AG10803 (cell line): ENCODE data around the gene SYVN1.
"Not testable (repeated sequence)": the region's sequence is repeated elsewhere in the genome, so short reads cannot be mapped to it uniquely, and the experiment has no call there.

Experiments
- DNase-seq: peaks from one replicate; pipeline ENCODE4 v3.0.0; 2010; ENCODE audit warnings: low read depth
- H3K4me3 ChIP-seq: 2 replicates; pipeline ENCODE4 v1.5.1; 2011; ENCODE audit warnings: mild to moderate bottlenecking, low read length, control low read depth
- TF ChIP-seq, protein P1 (sequence below): conservative IDR thresholded peaks from 2 replicates; pipeline ENCODE4 v1.5.1; 2011; ENCODE audit warnings: mild to moderate bottlenecking, low read length, control low read depth, inconsistent platforms

Gene SYVN1

DNA sequence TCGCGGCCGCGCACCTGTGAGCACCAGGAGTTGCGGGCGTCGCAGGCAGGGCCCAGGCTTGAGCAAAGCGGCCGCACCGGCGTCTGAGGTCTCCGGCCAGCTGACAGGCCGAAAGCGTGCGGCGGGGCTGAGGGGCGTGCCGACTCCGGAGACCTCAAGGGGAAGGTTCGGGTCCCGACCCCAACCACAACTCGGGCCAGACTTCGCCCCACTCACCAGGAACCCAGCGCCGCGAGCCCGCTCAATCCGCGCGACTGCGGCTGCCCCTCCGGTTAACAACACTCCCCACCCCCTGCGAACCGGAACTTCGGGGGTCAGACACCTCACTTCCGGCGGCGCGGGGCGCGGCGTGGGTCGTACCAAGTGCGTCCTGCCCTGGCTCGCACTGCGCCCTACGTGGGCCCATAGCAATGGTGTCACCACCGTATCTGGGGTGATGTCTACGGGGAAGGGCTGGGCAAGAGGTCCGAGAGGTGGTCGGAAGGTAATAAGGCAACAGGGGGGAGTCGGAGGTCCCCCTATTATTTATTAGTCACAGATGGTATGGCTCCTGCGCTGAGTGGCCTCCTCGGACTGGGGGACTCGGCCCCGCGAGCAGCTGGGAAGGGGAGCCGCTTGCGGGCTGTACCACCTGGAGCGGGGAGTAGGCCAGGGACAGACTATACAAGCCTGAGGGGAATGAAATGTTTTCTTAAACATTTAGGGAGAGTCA lies at the start of gene SYVN1:
Gene SYVN1 (minus strand): TSS at position 280 of the 712 bp plus-strand sequence. CDS start 918 bp downstream, outside the sequence.
- TF ChIP-seq, protein P1, sequence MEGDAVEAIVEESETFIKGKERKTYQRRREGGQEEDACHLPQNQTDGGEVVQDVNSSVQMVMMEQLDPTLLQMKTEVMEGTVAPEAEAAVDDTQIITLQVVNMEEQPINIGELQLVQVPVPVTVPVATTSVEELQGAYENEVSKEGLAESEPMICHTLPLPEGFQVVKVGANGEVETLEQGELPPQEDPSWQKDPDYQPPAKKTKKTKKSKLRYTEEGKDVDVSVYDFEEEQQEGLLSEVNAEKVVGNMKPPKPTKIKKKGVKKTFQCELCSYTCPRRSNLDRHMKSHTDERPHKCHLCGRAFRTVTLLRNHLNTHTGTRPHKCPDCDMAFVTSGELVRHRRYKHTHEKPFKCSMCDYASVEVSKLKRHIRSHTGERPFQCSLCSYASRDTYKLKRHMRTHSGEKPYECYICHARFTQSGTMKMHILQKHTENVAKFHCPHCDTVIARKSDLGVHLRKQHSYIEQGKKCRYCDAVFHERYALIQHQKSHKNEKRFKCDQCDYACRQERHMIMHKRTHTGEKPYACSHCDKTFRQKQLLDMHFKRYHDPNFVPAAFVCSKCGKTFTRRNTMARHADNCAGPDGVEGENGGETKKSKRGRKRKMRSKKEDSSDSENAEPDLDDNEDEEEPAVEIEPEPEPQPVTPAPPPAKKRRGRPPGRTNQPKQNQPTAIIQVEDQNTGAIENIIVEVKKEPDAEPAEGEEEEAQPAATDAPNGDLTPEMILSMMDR = no peak
- DNase-seq = peak; percentile 86
- H3K4me3 ChIP-seq = peak within 1 kb of the TSS; percentile 94

DNA sequence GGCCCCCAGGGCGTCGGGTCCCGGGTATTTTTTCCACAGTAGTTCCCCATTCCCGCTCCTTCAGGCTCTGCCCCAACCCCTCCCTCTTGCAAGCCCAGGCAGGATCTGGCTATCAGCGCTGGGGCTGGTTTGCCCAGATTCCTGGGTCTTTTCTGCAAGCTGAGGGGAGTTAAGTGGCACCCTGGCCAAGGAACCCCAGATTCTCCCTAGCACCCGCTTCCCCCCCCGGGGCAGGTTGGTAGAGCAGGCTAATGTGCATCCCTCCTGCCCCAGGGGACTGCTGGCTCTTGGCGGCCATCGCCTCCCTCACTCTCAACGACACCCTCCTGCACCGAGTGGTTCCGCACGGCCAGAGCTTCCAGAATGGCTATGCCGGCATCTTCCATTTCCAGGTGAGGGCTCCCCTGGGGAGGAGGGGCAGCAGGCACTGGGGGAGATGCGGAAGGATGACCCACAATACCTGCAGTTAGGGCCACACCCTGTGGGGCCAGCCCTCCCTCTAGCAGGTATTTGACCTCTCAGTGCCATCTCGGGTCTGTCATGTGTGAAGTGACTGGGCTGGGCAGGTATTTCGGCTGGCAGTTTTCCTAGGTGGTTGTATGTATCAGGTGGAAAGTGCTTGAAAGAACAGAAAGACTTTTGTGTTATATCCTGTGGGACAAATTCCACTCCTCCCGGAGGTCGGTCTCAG lies 49.0 kb upstream of the SYVN1 start:
- peak overlapping the region; percentile 91 for H3K4me3 ChIP-seq
- TF ChIP-seq, protein P1 = no peak
- no peak for DNase-seq

DNA sequence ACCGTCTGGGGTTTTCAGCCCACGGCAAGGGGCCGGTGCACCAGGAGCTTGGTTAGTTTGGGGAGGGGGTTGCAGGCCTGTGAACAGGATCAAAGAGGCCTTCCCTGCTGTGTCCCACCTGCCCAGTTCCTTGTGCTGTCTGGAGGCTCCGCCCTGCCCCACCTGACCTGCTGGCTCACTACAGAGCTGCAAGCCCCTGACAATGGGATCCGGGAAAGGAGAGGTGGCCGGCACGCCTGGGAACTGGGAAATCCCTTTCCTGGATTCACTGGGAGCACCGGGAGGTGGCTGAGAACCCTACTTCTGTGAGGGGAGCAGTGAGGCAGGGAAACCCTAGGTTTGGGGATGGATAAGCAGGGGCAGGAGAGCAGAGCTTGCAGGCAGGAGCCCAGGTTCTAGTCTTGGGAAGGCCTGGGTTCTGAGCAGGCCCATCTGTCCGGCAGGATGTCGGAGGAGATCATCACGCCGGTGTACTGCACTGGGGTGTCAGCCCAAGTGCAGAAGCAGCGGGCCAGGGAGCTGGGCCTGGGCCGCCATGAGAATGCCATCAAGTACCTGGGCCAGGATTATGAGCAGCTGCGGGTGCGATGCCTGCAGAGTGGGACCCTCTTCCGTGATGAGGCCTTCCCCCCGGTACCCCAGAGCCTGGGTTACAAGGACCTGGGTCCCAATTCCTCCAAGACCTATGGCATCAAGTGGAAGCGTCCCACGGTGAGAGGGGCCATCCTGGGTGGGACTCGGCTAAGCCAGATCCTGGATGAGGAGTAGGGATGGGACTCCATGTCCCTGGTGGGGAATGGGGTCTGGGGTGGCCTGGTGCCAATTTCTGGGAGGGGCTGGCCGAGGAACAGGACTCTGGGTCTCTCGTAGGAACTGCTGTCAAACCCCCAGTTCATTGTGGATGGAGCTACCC lies 48.2 kb upstream of the SYVN1 start:
- DNase-seq = peak; percentile 18
- TF ChIP-seq, protein P1 = no peak

DNA sequence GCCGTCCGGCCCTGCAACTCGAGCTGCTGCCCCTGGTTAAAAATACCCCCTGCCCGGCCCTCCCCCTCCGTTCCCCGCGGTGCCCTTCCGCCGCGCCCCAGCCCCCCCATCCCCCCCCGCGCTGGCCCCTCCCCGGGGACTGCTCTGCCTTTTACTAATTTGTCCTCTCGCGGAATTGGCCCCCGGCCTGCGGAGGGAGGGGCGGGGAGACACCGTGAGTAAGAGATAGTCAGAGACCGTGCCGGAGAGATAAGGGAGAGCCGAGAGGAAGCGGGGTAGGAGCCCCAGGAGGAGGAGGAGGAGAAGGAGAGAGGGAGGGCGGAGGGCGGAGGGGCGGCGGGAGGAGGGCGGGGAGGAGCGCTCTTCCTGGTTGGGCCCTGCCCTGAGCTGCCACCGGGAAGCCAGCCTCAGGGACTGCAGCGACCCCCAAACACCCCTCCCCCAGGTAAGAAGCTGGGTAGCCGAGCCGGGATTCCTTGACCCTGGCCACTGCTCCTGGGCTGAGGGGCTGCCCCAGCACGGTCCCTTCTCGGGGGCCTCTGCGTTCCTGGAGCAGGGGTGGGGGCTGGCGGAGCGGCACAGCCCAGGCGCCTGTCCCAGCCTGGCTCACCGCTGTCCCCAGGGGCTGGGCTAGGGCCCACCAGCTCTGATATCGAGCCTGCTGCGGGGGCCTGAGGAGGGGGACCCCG lies 47.4 kb upstream of the SYVN1 start, which contains the start of gene CAPN1:
Gene CAPN1 (plus strand): TSS at position 360 of the 689 bp plus-strand sequence. CDS start 774 bp downstream, outside the sequence.
- DNase-seq = peak; percentile 76
- H3K4me3 ChIP-seq = peak within 1 kb of the TSS; percentile 91
- TF ChIP-seq, protein P1 = no peak

More for the DNA sequence above, 48.2 kb upstream of the SYVN1 start:
- H3K4me3 ChIP-seq = peak overlapping the region; percentile 91

DNA sequence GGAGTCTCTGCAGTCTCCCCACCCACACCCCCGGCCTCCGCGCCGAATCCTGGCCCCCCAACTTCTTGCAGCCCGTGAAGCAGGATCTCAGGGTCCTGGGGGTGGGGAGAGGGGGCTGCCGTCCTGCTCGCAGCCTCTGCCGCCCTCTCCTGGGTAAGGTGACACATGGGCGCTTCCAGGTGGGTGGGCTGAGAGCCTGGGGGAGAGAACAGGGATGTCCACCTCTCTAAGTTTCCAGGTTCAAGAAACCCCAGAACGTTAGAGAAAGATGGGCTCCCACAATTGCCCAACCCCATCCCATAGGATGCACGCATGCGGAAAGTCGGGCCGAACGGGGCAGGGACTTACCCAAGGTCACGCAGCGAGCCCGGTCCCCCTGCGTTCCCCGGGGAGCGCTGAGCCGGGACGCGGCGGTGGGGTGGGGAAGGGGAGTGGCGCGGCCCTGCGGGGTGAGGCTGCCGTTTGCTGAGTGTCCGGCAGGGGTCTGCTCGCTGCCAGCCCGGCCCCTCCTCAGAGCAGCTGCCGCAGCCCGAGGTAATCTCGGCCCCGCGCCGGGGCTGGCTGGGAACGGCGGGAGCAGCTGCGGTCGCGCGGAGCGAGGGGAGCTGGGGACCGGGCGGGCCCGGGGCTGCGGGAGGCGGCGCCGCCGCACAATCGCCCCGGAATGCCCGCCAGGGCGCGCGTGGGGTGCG lies 46.7 kb upstream of the SYVN1 start:
- H3K4me3 ChIP-seq = peak overlapping the region; percentile 91
- peak; percentile 53 for DNase-seq
- TF ChIP-seq, protein P1 = peak; percentile 30; the same call in 1 of the 2 replicates

DNA sequence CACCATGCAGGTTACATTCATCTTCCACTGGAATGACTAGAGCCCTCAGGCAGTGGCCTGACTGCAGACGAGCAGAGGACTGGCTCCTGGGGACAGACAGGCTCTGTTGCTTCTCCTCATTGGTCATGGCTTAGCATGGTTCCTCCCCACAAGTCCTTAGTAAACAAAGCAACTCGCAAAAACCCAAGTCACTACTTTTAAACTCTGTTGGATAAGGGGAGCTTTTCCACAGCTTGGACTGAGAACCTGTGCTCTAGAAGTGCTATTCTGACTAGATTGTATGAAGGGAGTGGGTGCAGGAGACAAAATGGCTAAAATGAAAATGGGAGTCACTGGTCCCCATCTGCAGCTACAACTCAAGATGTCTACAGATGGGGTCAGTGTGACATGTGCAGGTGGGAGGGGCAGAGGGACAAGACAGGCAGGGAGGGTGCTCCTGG lies 40.3 kb upstream of the SYVN1 start:
- DNase-seq, H3K4me3 ChIP-seq: not testable (repeated sequence)
